ENCODE results near the gene TEAD3. TPM values are rescaled to one million over a fixed set of nuclear protein-coding genes. Genes with fewer than 3 reads are reported as not detected.

The TEAD3 gene
- total and polyA plus RNA-seq, 7 donors, result 12.1 to 44.3 (median 23.0) TPM

DNA sequence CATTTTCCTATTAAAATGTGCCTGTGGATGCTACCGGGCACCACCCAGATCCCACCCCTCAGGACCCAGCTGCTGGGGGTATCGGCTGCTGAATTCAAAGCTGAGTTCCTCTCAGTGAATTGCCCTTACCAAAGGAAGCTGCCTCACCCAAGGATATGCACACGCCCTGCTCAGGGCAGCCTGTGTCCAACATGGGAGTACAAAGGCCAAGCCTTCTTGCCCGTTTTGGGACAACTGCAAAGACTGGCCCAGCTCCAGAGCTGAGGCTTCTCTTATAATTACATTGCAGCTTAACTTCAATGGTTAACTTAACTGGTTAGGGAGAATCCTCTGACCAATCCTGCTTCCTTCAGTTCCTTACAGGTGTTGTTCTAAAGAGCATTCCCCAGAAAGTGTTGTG is 64.6 kb downstream of the TEAD3 start:
- no peak for DNase-seq
- H3K27me3 ChIP-seq (ENCODE audit: insufficient read depth in 3 of 3, low read length in 2 of 3), result no peaks in the 10 kb centered on the region
- H3K4me1 ChIP-seq, result peaks cover 11% of the 10 kb centered on the region
- TF ChIP-seq, protein P1, sequence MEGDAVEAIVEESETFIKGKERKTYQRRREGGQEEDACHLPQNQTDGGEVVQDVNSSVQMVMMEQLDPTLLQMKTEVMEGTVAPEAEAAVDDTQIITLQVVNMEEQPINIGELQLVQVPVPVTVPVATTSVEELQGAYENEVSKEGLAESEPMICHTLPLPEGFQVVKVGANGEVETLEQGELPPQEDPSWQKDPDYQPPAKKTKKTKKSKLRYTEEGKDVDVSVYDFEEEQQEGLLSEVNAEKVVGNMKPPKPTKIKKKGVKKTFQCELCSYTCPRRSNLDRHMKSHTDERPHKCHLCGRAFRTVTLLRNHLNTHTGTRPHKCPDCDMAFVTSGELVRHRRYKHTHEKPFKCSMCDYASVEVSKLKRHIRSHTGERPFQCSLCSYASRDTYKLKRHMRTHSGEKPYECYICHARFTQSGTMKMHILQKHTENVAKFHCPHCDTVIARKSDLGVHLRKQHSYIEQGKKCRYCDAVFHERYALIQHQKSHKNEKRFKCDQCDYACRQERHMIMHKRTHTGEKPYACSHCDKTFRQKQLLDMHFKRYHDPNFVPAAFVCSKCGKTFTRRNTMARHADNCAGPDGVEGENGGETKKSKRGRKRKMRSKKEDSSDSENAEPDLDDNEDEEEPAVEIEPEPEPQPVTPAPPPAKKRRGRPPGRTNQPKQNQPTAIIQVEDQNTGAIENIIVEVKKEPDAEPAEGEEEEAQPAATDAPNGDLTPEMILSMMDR (IDR thresholded peaks at IDR 0.05), result no peak
- H3K36me3 ChIP-seq (ENCODE audit: insufficient read depth in 1 of 2, low read depth in 1 of 2), result peaks cover 0 to 3% of the 10 kb centered on the region in 2 donors
- ATAC-seq, result no peak
- no peak overlapping the region for H3K4me3 ChIP-seq
- no peak overlapping the region for H3K27ac ChIP-seq
- no peaks in the 10 kb centered on the region for H3K9me3 ChIP-seq
- intact Hi-C loops (cut with DNase I), result no loop called here
- WGBS, 3 donors, result 45 to 52% (median 50%) methylated on average over 4 of the region's 4 CpGs

DNA sequence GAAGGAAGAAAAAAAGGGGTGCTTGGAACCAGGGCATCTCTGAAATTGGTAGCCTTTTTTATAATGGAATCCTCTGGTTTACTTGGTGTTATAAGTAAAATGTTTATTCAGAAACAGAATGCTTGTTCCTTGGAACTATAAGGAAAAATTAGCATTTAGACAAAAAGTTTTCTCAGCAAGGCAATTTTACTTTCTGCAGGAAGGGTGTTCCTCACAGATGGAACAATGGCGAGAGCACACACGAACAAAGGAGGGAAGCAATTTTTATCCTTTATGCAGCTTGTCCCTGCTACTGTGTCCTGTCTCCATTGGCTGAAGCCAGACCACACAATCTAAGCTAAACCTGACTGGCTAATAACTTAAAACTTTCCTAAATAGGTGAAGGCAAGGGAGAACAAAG is 67.4 kb downstream of the TEAD3 start:
- ATAC-seq (no peak), DNase-seq (no peak)
- intact Hi-C loops (cut with DNase I), result no loop called here
- TF ChIP-seq, protein P1 (IDR thresholded peaks at IDR 0.05), result no peak
- Histone ChIP-seq H3K27ac (no peak overlapping the region), H3K9me3 (no peaks in the 10 kb centered on the region), H3K4me3 (no peak overlapping the region), H3K4me1 (peaks cover 1% of the 10 kb centered on the region), H3K36me3 (ENCODE audit: insufficient read depth in 1 of 2, low read depth in 1 of 2) (peaks cover 14 to 31% of the 10 kb centered on the region in 2 donors), H3K27me3 (ENCODE audit: insufficient read depth in 3 of 3, low read length in 2 of 3) (no peaks in the 10 kb centered on the region)
- WGBS, 3 donors, result 80 to 91% (median 87%) methylated on average over 2 of the region's 2 CpGs

GRCh38 chr6:35428421-35429149 is 68.3 kb downstream of the TEAD3 start:
- DNase-seq (no peak), ATAC-seq (no peak)
- TF ChIP-seq, protein P1 (IDR thresholded peaks at IDR 0.05), result no peak
- Histone ChIP-seq H3K27ac (no peak overlapping the region), H3K4me1 (no peaks in the 10 kb centered on the region), H3K36me3 (ENCODE audit: insufficient read depth in 1 of 2, low read depth in 1 of 2) (peaks cover 16 to 40% of the 10 kb centered on the region in 2 donors), H3K9me3 (no peaks in the 10 kb centered on the region), H3K4me3 (no peak overlapping the region), H3K27me3 (ENCODE audit: insufficient read depth in 3 of 3, low read length in 2 of 3) (no peaks in the 10 kb centered on the region)
- intact Hi-C loops (cut with DNase I), result no loop called here
- 88 to 90% (median 89%) methylated on average over 10 of the region's 10 CpGs for WGBS, 3 donors

- H3K9me3 ChIP-seq, result no peaks in the 10 kb centered on the region
- WGBS, 3 donors, result 76 to 81% (median 80%) methylated on average over 9 of the region's 9 CpGs
- no peak for DNase-seq
- H3K4me3 ChIP-seq, result no peak overlapping the region
- ATAC-seq, result no peak
- no peak overlapping the region for H3K27ac ChIP-seq
- H3K36me3 ChIP-seq (ENCODE audit: insufficient read depth in 1 of 2, low read depth in 1 of 2), result peaks cover 16 to 43% of the 10 kb centered on the region in 2 donors
- TF ChIP-seq, protein P1 (IDR thresholded peaks at IDR 0.05), result no peak
- intact Hi-C loops (cut with DNase I), result no loop called here
- H3K4me1 ChIP-seq, result no peaks in the 10 kb centered on the region
- H3K27me3 ChIP-seq (ENCODE audit: insufficient read depth in 3 of 3, low read length in 2 of 3), result no peaks in the 10 kb centered on the region
These were observed 69.0 kb downstream of the TEAD3 start for GRCh38 chr6:35427851-35428321.

All from psoas muscle (tissue), 8 donors.